Caco-2 (cell line): ENCODE results near the gene HSFX3. TPM values are rescaled to one million over a fixed set of nuclear protein-coding genes. Genes with fewer than 3 reads are reported as not detected.
"Not testable (repeated sequence)": the region's sequence is repeated elsewhere in the genome, so short reads cannot be mapped to it uniquely, and the experiment has no call there.

Source experiments
- BruUV-seq: library from RNA; stranded (reverse); fragments of 400-500 nt; replicated peaks from 2 replicates; lab custom pipeline; 2021; lab: Mats Ljungman, UMichigan
- CTCF ChIA-PET: fragments of 300-600 bp; sonication (Branson Sonifier 250); formaldehyde crosslinking; loops from one replicate; lab custom pipeline; 2022; ENCODE audit warnings: antibody characterized with exemption; lab: Charles Lee
- POLR2A ChIA-PET: fragments of 300-600 bp; sonication (Branson Sonifier 250); formaldehyde crosslinking; loops from one replicate; lab custom pipeline; 2022; ENCODE audit warnings: antibody characterized with exemption; lab: Charles Lee
- DNase-seq, 2 experiments: peaks; one replicate each; pipeline versions ENCODE4 v3.0.0 to v3.0.0-alpha.2; 2020 to 2022
- H3K27me3 ChIP-seq: replicated peaks from 2 replicates; pipeline ENCODE4 v1.6.0; 2011; ENCODE audit warnings: low read length; ENCODE audit not compliant: control insufficient read depth, insufficient read depth
- H3K36me3 ChIP-seq: 2 replicates; pipeline ENCODE4 v1.5.1; 2011; ENCODE audit warnings: low read length; ENCODE audit not compliant: control insufficient read depth, insufficient read depth
- H3K4me1 ChIP-seq: fragments of 250-450 bp; sonication (Bioruptor Pico); 2 replicates; pipeline ENCODE4 v1.5.1; 2020; ENCODE audit warnings: mild to moderate bottlenecking
- H3K4me3 ChIP-seq: 2 replicates; pipeline ENCODE4 v1.5.1; 2011; ENCODE audit warnings: low read depth, mild to moderate bottlenecking, control low read depth, low read length
- H3K9me3 ChIP-seq: fragments of 250-450 bp; sonication (Bioruptor Pico); 2 replicates; pipeline ENCODE4 v1.5.1; 2020; ENCODE audit warnings: mild to moderate bottlenecking, moderate library complexity
- H3K27ac Mint-ChIP-seq: one replicate; pipeline ENCODE4 v1.8.0; 2022; ENCODE audit warnings: mixed read lengths; ENCODE audit not compliant: unreplicated experiment
- H3K27me3 Mint-ChIP-seq: one replicate; pipeline ENCODE4 v1.8.0; 2022; ENCODE audit warnings: mixed read lengths; ENCODE audit not compliant: insufficient read depth, unreplicated experiment
- H3K36me3 Mint-ChIP-seq: one replicate; pipeline ENCODE4 v1.8.0; 2022; ENCODE audit warnings: mild to moderate bottlenecking, mixed read lengths; ENCODE audit not compliant: insufficient read depth, unreplicated experiment
- H3K4me1 Mint-ChIP-seq: one replicate; pipeline ENCODE4 v1.8.0; 2022; ENCODE audit warnings: low read depth, mixed read lengths; ENCODE audit not compliant: unreplicated experiment
- H3K4me3 Mint-ChIP-seq: one replicate; pipeline ENCODE4 v1.8.0; 2022; ENCODE audit warnings: mild to moderate bottlenecking, moderate library complexity, mixed read lengths; ENCODE audit not compliant: unreplicated experiment
- H3K9me3 Mint-ChIP-seq: one replicate; pipeline ENCODE4 v1.8.0; 2022; ENCODE audit warnings: mixed read lengths; ENCODE audit not compliant: unreplicated experiment
- CTCF ChIP-seq, 2 experiments: fragments of 200-600 bp in 1 of 2; IDR thresholded peaks; 1 replicate in 1 of 2; 2 replicates in 1 of 2; pipeline versions ENCODE4 v1.5.1 to v1.8.0; 2011 to 2022; ENCODE audit warnings: antibody characterized with exemption in 1 of 2, control low read depth in 1 of 2, inconsistent platforms in 1 of 2, low read depth in 1 of 2, low read length in 1 of 2, mild to moderate bottlenecking in 1 of 2, moderate library complexity in 1 of 2; ENCODE audit not compliant: insufficient read depth in 1 of 2, severe bottlenecking in 1 of 2, unreplicated experiment in 1 of 2
- intact Hi-C: fragments of 100-400 bp; cut with micrococcal nuclease; formaldehyde crosslinking; loops from one replicate; pipeline ENCODE4 v1.10.0; 2022; ENCODE audit not compliant: unreplicated experiment
- total RNA-seq: library from RNA; stranded (reverse); gene quantifications from 2 replicates; pipeline ENCODE4 v1.2.3, GENCODE V29; 2022

Gene HSFX3
- total RNA-seq, 1 experiment from 2014 or later: not detected

- DNase-seq: peak in 1 of 2 experiments; percentile 19
- intact Hi-C loops: no loop called here
- Histone ChIP-seq H3K4me1 (no peaks in the 10 kb centered on the region), H3K36me3 (no peaks in the 10 kb centered on the region), H3K4me3 (peak overlapping the region; percentile 39), H3K27me3 (no peaks in the 10 kb centered on the region), H3K9me3 (no peaks in the 10 kb centered on the region)
- H3K4me3 Mint-ChIP-seq: peak overlapping the region; percentile 88
- ChIA-PET CTCF (interaction anchor here (0.6 to 1.3 kb wide), 2 partner anchors 36 to 377 kb away, joined by 3 to 7 read pairs; partner anchors contain the start of gene EOLA1), POLR2A (interaction anchor here (0.7 kb wide), 1 partner anchor 35 kb away, joined by 7 read pairs; the partner anchor contains the start of gene EOLA1)
- H3K9me3 Mint-ChIP-seq: no peaks in the 10 kb centered on the region
- H3K36me3 Mint-ChIP-seq: peaks cover 16% of the 10 kb centered on the region
- TSS peak; percentile 43 for BruUV-seq
- H3K27ac Mint-ChIP-seq: peak overlapping the region; percentile 21
- no peaks in the 10 kb centered on the region for H3K27me3 Mint-ChIP-seq
- no peak for TF ChIP-seq CTCF (IDR thresholded peaks at IDR 0.05; ENCODE audit: insufficient read depth in 1 of 2, low read depth in 1 of 2, low read length in 1 of 2, severe bottlenecking in 1 of 2, unreplicated experiment in 1 of 2)
- H3K4me1 Mint-ChIP-seq: peaks cover 6% of the 10 kb centered on the region
Observed at GRCh38 chrX:149504226-149504914, 45.4 kb downstream of the HSFX3 start.

GRCh38 chrX:149503446-149503845 lies 46.3 kb downstream of the HSFX3 start:
- peaks cover 23% of the 10 kb centered on the region for H3K36me3 Mint-ChIP-seq
- H3K4me1 ChIP-seq, H3K4me1 Mint-ChIP-seq, H3K27ac Mint-ChIP-seq, CTCF ChIA-PET, H3K4me3 Mint-ChIP-seq, H3K9me3 Mint-ChIP-seq, POLR2A ChIA-PET, H3K27me3 Mint-ChIP-seq, H3K4me3 ChIP-seq, H3K36me3 ChIP-seq, H3K27me3 ChIP-seq, H3K9me3 ChIP-seq, BruUV-seq, intact Hi-C loops: not testable (repeated sequence)
- DNase-seq: peak in 1 of 2 experiments; percentile 28

GRCh38 chrX:149502923-149503322 lies 46.8 kb downstream of the HSFX3 start:
- H3K9me3 ChIP-seq, H3K27ac Mint-ChIP-seq, H3K27me3 ChIP-seq, intact Hi-C loops, H3K4me1 ChIP-seq, H3K36me3 ChIP-seq, CTCF ChIA-PET, H3K27me3 Mint-ChIP-seq, POLR2A ChIA-PET, H3K4me1 Mint-ChIP-seq, H3K4me3 Mint-ChIP-seq, DNase-seq, H3K4me3 ChIP-seq, H3K9me3 Mint-ChIP-seq, BruUV-seq: not testable (repeated sequence)
- H3K36me3 Mint-ChIP-seq: peaks cover 28% of the 10 kb centered on the region

GRCh38 chrX:149499766-149500165 lies 50.0 kb downstream of the HSFX3 start:
- Histone ChIP-seq H3K4me3 (no peak overlapping the region), H3K27me3 (no peaks in the 10 kb centered on the region), H3K4me1 (peaks cover 11% of the 10 kb centered on the region), H3K9me3 (no peaks in the 10 kb centered on the region), H3K36me3 (no peaks in the 10 kb centered on the region; the same call in 1 of the 2 replicates)
- no peak for TF ChIP-seq CTCF (IDR thresholded peaks at IDR 0.05; ENCODE audit: insufficient read depth in 1 of 2, low read depth in 1 of 2, low read length in 1 of 2, severe bottlenecking in 1 of 2, unreplicated experiment in 1 of 2)
- Mint-ChIP-seq H3K36me3 (peaks cover 44% of the 10 kb centered on the region), H3K4me1 (peaks cover 6% of the 10 kb centered on the region), H3K27me3 (no peaks in the 10 kb centered on the region), H3K9me3 (no peaks in the 10 kb centered on the region), H3K27ac (no peak overlapping the region), H3K4me3 (no peak overlapping the region)
- ChIA-PET CTCF (no interaction called here), POLR2A (no interaction called here)
- no peak for DNase-seq
- intact Hi-C loops: no loop called here
- BruUV-seq: no TSS peak
